OCI-LY3 (cell line): ENCODE measurements around the gene TBC1D16.

Experiments used
- CTCF ChIP-seq: fragments of 200-600, 300-600 bp; sonication (generic); IDR thresholded peaks from 2 replicates; pipeline ENCODE4 v1.5.1; 2014; ENCODE audit warnings: antibody characterized with exemption, low read length, low read depth
- EZH2phosphoT487 ChIP-seq: fragments of 200-600 bp; shearing (Covaris generic); IDR thresholded peaks from 2 replicates; pipeline ENCODE4 v1.6.1; 2018; ENCODE audit warnings: antibody characterized with exemption, mixed run types, low read depth

DNA sequence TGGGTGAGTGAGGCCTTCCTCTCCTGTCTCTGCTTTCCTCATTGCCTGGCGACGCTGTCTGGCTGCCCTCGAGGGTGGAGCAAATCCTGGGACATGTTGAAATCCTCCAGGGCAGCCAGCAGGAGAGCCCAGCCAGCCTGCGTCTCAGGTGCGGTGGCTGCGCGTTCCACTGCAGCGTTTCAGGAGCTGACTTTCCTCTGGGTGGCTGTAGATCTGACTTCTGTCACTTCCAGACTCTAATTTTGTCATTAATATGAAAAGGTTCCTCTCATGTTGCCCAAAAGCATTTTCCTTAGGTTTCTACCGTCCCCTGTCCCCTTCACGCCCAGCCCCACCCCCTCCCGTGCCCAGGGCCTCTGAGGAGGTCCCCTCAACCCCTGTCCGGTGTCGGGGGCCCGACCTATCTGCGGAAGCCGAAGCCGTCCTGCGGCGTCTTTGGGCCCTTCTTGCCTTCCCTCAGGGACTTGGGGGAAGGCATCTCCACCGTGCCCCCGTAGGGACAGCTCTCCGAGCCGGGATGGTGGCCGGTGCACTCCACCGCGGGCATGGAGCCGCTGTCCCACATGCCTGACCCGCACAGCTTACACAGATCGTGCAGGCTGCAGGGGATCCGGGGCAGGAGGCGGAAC is 95.1 kb downstream of the TBC1D16 start:
- TF ChIP-seq EZH2phosphoT487, result no peak
- TF ChIP-seq CTCF, result no peak
